HG03575 (cell line): ENCODE data around the gene SLC39A11.
"Not testable (repeated sequence)": the region's sequence is repeated elsewhere in the genome, so short reads cannot be mapped to it uniquely, and the experiment has no call there.

Experiments used
- ATAC-seq: cut with Tn5 transposase; IDR thresholded peaks from one replicate; pipeline ENCODE4 v1.9.1; 2021; ENCODE audit not compliant: unreplicated experiment, insufficient number of reproducible peaks, low FRiP score; ENCODE audit errors: extremely low read depth

Gene SLC39A11

DNA sequence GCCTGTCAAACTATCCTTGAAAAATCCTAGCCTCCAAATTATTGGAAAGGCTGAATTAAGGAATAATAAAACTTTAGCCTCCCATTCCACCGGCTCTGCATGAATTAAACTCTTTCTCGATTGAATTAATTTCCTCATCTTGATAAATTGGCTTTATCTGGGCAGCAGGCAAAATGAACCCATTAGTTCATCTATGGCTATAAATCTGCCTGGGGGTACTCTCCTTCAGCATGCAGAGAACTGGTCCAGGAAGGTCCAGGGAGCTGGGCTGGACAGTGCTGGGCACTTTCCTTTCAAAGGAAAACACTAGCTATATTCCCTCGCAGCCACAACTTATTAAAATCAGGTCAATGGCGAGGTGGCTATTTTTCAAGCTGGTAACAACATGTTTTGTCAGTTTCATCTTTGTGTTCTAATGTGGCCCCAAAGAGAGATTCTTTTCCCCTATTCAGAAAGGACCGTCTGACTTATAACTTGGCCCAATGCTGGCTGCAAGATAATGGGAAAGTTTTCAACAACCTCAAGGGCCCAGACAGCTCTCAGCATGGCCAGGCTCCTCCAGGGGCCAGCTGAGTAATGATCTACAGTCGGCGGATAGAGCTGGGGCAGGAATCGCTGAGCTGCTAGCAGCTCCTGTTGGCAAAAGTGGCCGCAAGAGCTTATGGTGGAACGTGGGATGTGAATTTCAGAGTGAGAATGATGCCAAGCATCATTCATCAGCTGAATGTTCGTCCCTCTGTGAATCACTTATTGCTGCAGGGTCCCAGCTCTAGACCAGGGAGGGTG lies 326.9 kb downstream of the SLC39A11 start:
- ATAC-seq: no peak

DNA sequence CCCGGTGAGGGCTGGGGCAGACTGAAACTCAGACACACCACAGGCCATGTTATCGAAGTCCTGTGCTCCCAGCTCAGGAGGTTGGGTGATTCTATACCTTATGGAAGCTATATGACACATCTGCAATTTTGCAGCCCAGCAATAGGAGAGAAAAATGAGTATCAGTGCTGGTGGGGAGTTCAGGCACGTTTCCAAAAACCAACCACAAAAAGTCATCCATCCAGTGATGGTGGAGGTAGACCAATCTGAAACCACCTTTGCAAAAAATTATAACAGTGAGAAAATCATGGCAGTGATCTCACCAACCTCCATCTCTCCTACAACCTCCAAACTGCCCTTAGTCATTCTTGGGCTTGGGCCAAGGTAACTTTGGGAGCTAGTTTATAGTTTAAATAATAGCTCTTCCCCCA lies 327.9 kb downstream of the SLC39A11 start:
- no peak for ATAC-seq

DNA sequence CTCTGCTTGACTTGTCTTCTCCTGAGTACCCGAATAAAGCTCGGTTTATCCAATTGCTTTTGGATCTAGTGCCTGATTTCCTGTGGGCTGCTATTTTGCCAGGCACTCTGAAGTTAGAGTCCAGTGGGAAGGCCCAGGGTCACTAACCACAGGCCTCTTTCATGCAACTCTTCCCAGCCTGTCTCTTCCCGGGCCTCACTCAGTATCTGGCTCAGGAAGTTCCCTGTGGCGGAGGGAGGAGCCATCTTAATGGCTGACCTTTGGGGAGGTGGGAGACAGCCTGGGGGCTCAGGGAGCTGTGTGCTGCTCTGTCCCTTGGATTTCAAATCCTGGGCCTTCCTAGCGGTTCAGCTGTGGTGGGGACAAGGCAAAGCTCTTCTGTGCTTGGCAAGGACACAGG lies 328.5 kb downstream of the SLC39A11 start:
- no peak for ATAC-seq

DNA sequence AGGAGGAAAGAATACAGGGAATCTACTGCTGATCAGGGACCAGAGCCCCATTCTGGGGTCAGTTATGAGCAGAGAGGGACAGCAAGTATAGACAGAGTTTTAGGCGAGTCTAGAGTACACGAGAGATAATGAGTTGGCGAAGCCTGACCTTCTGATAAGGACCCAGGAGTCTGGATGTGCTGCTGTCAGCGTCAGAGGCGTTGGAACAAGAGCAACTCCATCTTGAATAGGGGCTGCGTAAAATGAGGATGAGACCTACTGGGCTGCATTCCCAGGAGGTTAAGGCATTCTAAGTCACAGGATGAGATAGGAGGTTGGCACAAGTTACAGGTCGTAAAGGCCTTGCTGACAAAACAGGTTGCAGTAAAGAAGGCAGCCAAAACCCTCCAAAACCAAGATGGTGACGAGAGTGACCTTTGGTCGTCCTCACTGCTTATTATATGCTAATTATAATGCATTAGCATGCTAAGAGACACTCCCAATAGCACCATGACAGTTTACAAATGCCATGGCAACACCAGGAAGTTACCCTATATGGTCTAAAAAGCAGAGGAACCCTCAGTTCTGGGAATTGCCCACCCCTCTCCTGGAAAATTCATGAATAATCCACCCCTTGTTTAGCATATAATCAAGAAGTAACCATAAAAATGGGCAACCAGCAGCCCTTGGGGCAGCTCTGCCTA lies 330.5 kb downstream of the SLC39A11 start:
- ATAC-seq: not testable (repeated sequence)

DNA sequence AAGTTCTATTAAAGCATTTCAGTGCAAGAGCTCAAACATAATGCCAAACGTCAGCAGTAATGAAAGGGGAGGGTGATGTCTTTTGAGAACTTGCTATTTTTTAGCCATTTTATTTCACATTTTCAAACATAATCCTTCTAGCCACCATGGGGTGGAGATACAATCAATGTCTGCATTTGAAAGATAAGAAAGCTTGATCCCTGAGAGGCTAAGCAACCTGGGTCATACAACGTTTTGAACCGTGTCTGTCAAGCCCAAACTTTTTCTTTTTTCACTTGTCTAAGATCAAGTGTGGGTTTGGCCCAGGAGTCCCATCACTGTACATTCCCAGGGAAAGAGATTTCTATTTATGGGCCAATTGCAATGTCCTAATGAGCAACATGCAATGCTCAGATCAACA lies 331.1 kb downstream of the SLC39A11 start:
- no peak for ATAC-seq

DNA sequence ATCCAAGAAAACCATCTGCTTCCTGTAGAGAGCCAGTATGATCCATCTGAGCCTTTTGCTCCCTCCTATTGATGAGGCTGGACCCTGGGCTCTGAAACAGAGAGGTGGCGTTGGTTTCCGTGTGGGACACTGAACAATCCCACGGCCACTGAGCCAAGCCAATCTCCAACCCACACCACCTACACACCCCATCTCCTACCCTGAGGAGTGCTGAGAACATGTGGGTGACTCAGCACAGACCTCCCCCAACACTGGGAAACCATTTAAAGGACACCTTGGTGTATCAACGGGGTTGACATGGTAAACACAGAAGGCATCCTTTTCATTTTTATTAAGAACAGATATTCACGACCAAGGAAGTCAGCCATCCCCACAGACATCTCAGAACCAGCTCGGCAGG lies 332.1 kb downstream of the SLC39A11 start:
- no peak for ATAC-seq

DNA sequence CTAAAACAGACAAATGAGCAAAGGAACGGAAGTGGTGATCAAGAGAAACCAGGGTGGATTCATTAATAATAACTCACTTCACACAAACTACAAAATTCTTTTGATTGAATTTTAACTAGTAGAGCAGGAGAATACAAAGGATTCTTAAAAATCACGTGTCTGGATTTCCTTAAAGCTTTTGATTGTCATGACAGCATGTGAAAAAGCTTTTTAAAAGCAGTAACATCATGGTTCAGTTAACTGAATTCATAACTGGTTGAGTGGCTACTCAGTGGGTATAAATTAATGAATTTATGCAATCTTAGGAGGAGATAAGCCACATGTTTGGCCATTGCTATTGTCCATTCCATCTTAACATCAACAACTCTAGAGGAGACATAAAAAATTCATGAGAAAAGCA lies 333.2 kb downstream of the SLC39A11 start:
- ATAC-seq: no peak

DNA sequence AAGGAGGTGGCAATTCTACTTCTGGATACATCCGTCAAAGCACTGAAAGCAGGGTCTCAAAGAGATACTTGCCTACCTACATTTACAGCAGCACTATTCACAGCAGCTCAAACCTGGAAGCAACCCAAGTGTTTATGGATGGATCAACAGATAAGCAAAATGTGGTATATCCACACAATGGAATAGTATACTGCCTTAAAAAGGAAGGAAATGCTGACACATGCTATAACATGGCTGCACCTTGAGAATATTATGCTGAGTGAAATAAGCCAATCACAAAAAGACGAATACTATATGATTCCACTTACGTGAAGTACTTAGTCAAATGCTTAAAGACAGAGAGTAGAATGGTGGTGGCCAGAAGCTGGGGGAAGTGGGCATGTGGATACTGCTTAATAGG lies 336.2 kb downstream of the SLC39A11 start:
- no peak for ATAC-seq

DNA sequence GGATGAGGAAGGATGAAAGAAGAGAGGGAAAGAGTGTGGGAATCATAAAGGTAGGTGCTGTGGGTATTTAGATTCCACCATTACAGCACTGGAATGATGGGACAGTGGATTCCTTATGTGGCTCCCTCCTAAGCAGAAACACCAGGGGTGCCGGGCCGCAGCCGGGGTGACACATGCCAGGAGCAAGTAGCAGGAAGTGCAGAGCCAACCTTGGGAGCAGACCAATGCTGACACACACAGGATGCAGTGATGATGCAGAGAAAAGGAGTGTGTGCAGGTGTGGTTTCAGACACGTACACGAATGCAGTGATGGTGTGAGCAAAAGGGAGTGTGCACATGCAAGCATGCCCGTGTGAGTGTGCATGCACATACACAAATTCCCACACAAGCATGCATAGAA lies 338.0 kb downstream of the SLC39A11 start:
- ATAC-seq: no peak

DNA sequence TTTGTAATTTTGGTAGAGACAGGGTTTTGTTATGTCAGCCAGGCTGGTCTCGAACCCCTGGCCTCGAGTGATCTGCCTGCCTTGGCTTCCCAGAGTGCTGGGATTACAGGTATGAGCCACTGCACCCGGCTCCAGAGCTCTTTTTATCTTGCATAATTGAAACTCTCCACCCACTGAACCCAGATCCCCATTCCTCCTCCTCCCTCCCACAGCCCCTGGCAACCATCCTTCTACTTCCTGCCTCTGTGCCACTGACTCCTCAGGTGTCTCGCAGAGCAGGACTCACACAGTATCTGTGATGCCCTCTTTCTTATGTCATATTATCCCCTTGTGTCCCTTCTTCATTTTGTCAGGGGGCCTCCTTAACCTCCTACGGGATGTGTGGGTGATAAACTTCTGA lies 340.7 kb downstream of the SLC39A11 start:
- ATAC-seq: no peak

DNA sequence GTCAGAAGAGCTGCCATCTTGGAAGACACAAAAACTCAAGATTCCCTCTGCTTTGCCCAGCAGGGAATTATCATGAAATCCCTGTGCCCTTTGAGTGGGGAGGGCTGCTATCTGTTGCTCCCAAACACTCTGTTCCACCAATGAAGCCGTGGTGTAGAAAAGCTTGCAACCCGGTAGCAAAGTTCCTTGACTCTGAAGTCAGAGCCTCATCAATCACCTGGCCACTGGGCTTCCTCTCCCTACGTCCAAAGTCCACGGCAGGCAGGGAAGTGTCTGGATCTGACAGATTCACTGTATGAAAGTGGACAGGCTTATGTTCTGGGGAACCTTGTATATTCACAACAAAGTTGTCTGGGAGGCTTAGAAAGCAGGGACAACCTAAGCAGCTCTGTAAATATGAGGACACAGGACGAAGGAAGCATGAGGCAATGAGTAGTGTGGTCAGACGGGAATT lies 343.3 kb downstream of the SLC39A11 start:
- no peak for ATAC-seq

DNA sequence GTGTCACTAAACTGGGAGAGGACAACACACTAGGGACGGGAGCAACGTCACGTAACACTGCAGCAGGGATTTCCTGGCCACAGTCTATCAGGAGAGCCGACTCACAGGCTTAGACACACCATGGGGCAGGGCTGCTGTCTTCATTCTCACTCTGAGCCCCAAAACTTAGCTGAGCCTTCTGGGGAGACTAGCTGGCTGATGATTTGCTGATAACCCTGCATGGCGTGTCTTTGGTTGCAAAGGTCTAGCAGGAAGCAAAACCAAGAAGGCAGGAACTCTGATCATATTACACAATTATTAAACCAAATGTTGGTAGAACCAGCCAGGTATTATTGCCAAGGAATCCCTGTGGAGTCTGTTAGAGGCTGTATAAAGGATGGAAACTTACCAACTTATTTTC lies 345.0 kb downstream of the SLC39A11 start:
- no peak for ATAC-seq

DNA sequence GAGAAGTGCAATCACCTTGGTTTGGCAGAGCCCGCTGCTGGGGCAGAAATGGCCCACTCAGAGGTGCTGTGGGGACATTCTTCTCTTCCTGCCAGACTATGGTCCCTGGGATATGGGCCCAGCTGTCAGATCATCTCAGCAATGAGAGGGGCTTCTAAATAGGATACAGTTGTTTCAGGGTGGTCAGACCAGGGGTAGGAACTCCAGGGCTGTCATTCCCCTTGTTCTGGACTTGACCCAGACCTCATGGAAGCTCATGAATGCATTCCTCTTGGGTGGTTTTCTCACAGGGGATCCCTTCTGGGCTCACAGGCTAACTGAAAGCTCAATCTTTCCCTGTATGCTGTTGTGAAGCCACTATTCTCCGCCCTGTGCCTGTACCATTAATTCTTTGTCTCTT lies 347.2 kb downstream of the SLC39A11 start:
- ATAC-seq: no peak

DNA sequence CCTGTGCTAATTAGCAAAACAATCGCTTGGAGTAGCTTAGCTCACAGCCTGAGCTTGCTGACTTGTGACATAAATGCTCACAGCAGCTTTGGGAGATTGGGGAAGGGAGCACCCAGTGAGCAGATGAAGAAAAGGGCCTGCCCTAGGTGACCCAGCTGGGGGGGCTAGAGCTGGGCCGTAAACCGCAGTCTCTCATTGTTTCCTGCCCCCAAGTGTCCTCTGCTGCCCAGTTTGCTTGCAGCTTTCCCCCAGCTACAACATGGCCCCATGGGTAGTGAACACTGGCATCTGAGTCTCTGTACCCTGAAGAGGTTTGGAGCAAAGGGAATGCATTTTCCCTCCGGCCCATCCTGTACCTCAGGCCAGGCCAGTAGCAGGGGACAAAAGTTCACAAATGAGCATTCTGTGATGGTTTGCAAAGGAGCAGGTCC lies 349.4 kb downstream of the SLC39A11 start:
- ATAC-seq: no peak

DNA sequence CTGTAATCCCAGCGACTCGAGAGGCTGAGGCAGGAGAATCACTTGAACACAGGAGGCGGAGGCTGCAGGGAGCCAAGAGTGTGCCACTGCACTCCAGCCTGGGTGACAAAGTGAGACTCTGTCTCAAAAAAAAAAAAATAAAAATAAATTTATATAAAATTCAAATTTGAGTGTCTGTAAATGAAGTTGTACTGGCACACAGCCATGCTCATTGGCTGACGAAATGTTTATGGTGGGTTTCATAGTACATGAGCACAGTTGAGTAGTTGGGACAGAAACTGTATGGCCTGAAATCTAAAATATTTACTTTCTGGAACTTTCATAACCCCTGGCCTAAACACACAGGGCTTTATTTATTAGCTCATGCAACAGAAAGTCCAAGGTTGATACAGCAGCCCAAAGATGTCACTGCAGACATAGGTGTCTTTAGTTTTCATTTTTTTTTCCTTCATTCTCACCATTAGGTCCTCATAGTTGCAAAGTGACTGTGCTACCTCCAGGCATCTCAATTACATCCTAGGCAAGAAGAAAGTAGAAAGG lies 355.3 kb downstream of the SLC39A11 start:
- ATAC-seq: no peak

DNA sequence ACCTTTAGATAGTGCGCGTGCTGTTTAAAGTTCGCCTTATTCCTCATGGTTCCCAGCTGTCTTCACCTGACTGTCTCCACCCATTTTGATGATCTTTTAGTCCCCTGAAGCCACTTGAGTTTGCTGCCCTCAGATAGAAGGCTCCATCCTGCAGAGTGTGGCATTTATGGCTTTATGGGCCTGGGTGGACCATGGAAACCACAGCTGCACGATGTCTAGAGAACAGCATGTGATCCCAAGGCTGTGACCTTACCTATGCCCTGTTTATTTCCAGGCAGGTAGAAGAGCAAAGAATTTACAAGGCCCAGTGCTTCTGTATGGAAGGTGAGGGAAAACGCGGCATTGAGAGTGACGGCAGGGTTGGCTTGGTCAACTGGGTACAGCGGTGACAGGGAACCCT lies 356.9 kb downstream of the SLC39A11 start:
- no peak for ATAC-seq

DNA sequence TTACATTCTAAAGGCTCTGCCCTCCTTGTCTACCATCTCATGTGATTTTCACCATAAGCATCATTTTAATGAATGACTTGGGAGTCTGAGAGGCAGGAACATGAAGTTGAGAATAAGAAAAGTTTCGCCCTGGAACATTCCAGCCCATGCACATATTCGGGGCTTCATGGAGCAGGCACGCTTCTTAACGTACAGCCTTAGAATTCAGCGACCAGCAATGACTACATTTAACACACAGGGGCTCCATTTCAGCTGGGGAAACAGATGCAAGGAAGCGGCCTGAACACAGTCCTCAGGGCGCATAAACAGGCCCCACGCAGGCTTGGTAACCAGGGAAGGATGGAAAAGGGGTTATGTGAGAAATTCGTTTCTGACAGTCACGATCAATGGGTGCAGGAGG lies 357.4 kb downstream of the SLC39A11 start:
- ATAC-seq: no peak

DNA sequence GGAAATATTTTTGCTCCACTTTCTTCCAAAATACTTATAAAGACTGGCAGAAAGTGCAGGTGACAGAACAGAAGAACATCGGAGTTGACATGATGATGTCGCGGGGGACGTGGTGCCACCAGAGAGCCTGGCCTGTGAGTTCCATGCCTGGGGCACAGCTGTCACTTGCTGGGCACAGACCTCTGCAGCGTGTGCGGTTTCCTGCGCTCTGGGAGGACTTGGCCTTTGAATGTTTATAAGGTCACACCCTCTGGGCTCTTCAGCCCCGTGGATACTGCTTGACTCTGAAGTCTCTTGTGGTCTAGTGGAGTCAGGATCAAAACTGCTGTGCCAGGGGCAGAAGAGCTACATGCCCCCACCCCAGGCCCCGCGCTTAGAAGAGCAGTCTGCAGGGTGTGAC lies 357.9 kb downstream of the SLC39A11 start:
- ATAC-seq: no peak

DNA sequence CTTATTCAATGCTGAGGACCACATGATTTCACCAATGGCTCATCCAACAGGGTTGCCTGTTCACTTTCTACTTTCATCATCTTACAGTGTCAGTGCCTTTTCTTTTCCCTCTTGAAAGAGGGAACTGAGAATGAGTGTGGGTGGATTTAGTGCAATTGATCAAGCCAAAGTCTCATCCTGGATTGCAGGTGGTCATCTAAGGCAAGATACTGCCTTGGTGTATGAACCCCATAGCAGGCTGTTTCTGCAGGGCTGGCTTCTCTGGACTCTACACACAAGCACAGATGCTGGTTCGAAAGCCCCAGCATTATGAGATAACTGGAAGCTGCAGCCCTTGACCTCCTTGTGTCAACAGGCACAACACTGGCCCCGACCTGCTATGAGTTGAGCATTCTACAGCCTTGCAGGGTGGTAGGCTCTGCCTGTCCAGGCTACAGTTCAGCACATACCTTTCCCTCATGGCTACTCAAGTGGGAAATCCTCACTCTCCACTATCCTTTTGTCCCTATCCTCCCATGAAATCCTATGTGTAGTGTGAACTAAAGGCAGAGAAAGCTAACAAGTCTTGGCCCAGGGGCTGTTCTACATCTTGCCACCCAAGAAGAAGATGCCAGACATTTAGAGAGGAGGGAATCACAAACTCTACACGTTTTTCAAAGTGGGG lies 358.7 kb downstream of the SLC39A11 start:
- no peak for ATAC-seq
